Measurements from ENCODE around the gene MECR.

The MECR gene

DNA sequence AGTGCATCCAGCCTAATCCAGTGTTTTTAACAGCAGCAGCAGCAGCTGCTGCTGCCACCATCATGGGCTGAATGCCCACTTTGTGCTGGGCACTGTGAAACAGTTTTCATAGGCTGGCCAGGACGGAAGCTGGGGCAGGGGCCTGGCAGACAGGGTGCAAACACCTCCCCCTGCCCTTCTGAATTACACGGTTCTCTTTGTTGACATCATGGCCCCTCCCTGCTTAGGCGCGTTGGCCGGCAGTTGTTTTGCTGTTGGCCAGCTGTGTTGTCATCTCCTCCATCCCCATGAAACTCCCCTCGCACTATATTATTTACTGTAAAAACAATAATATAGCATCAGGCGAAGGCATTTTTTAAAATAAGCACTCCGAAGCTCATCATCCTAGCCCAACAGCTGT lies 38.6 kb upstream of the MECR start:
- H3K9ac ChIP-seq (ENCODE audit: low read length), result no peak overlapping the region
- H3K79me2 ChIP-seq (ENCODE audit: low read length), result no peaks in the 10 kb centered on the region
- H3K4me1 ChIP-seq (ENCODE audit: low read length), result no peaks in the 10 kb centered on the region
- H3K9me3 ChIP-seq (ENCODE audit: insufficient read depth, low read length), result no peaks in the 10 kb centered on the region
- H3K27ac ChIP-seq (ENCODE audit: low read length), result no peak overlapping the region
- no peaks in the 10 kb centered on the region for H3K36me3 ChIP-seq (replicated peaks; ENCODE audit: low read depth, low read length)
- H3K4me2 ChIP-seq (ENCODE audit: low read length), result no peak overlapping the region
- no peak overlapping the region for H2AFZ ChIP-seq (ENCODE audit: low read depth, low read length)
- TF ChIP-seq EZH2phosphoT487 (IDR thresholded peaks at IDR 0.05; ENCODE audit: low read depth), result no peak
- TF ChIP-seq, protein P1, sequence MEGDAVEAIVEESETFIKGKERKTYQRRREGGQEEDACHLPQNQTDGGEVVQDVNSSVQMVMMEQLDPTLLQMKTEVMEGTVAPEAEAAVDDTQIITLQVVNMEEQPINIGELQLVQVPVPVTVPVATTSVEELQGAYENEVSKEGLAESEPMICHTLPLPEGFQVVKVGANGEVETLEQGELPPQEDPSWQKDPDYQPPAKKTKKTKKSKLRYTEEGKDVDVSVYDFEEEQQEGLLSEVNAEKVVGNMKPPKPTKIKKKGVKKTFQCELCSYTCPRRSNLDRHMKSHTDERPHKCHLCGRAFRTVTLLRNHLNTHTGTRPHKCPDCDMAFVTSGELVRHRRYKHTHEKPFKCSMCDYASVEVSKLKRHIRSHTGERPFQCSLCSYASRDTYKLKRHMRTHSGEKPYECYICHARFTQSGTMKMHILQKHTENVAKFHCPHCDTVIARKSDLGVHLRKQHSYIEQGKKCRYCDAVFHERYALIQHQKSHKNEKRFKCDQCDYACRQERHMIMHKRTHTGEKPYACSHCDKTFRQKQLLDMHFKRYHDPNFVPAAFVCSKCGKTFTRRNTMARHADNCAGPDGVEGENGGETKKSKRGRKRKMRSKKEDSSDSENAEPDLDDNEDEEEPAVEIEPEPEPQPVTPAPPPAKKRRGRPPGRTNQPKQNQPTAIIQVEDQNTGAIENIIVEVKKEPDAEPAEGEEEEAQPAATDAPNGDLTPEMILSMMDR (IDR thresholded peaks at IDR 0.05; ENCODE audit: low read depth, low read length), result no peak
- no peak overlapping the region for H3K4me3 ChIP-seq (ENCODE audit: low read length)
- peaks cover 4% of the 10 kb centered on the region; the same call in 1 of the 2 replicates for H3K27me3 ChIP-seq (ENCODE audit: low read depth, low read length)
- no peaks in the 10 kb centered on the region for H4K20me1 ChIP-seq (ENCODE audit: insufficient read depth, low read length)

DNA sequence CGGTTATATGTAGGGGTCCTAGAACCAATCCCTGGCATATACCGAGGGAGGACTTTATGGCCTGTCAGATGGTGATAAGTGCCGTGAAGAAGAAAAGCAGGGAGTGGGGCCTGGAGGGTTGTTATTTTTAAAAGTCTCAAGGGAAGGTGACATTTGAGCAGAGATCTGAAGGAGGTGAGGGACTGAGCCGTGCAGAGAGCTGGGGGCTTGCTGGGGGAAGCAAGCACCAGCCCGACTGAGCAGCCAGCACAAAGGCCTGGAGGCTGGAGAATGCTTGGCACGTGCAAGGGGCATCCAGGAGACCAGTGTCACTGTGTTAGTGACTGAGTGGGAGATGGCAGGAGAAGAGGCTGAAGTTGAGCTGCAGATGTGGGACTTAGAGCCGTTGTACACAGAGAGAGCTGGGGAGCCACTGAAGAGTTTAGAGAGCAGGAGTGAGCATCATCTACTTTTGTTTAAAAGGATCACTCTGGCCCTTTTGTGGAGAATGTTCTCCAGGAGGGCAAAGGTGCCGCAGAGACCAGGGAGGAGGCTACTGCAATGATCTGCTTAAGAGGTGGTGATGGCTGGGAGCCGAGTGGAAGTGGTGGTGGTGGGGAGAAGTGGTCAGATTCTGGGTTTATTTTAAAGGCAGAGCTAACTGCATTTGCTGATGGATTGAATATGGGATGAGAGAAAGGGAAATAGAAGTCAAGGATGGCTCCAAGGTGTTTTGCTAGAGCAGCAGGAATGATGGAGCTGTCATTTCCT lies 36.8 kb upstream of the MECR start:
- H2AFZ ChIP-seq (ENCODE audit: low read depth, low read length), result no peak overlapping the region
- TF ChIP-seq EZH2phosphoT487 (IDR thresholded peaks at IDR 0.05; ENCODE audit: low read depth), result no peak
- TF ChIP-seq, protein P1 (IDR thresholded peaks at IDR 0.05; ENCODE audit: low read depth, low read length), result no peak
- H3K27me3 ChIP-seq (ENCODE audit: low read depth, low read length), result peaks cover 4% of the 10 kb centered on the region; the same call in 1 of the 2 replicates

GRCh38 chr1:29266912-29267311 lies 36.2 kb upstream of the MECR start:
- no peak overlapping the region for H3K4me3 ChIP-seq (ENCODE audit: low read length)
- no peak overlapping the region for H3K4me2 ChIP-seq (ENCODE audit: low read length)
- no peak overlapping the region for H2AFZ ChIP-seq (ENCODE audit: low read depth, low read length)
- H3K36me3 ChIP-seq (replicated peaks; ENCODE audit: low read depth, low read length), result no peaks in the 10 kb centered on the region
- no peak overlapping the region for H3K27ac ChIP-seq (ENCODE audit: low read length)
- no peak for TF ChIP-seq EZH2phosphoT487 (IDR thresholded peaks at IDR 0.05; ENCODE audit: low read depth)
- TF ChIP-seq, protein P1 (IDR thresholded peaks at IDR 0.05; ENCODE audit: low read depth, low read length), result no peak
- peaks cover 4% of the 10 kb centered on the region; the same call in 1 of the 2 replicates for H3K27me3 ChIP-seq (ENCODE audit: low read depth, low read length)
- no peaks in the 10 kb centered on the region for H3K79me2 ChIP-seq (ENCODE audit: low read length)
- H3K9me3 ChIP-seq (ENCODE audit: insufficient read depth, low read length), result no peaks in the 10 kb centered on the region
- H4K20me1 ChIP-seq (ENCODE audit: insufficient read depth, low read length), result no peaks in the 10 kb centered on the region
- no peak overlapping the region for H3K9ac ChIP-seq (ENCODE audit: low read length)
- no peaks in the 10 kb centered on the region for H3K4me1 ChIP-seq (ENCODE audit: low read length)

More for the DNA sequence above, 36.8 kb upstream of the MECR start:
- Histone ChIP-seq H3K27ac (ENCODE audit: low read length) (no peak overlapping the region), H3K79me2 (ENCODE audit: low read length) (no peaks in the 10 kb centered on the region), H3K36me3 (replicated peaks; ENCODE audit: low read depth, low read length) (no peaks in the 10 kb centered on the region), H3K4me1 (ENCODE audit: low read length) (no peaks in the 10 kb centered on the region), H3K4me3 (ENCODE audit: low read length) (no peak overlapping the region), H4K20me1 (ENCODE audit: insufficient read depth, low read length) (no peaks in the 10 kb centered on the region), H3K4me2 (ENCODE audit: low read length) (no peak overlapping the region), H3K9ac (ENCODE audit: low read length) (no peak overlapping the region), H3K9me3 (ENCODE audit: insufficient read depth, low read length) (no peaks in the 10 kb centered on the region)

DNA sequence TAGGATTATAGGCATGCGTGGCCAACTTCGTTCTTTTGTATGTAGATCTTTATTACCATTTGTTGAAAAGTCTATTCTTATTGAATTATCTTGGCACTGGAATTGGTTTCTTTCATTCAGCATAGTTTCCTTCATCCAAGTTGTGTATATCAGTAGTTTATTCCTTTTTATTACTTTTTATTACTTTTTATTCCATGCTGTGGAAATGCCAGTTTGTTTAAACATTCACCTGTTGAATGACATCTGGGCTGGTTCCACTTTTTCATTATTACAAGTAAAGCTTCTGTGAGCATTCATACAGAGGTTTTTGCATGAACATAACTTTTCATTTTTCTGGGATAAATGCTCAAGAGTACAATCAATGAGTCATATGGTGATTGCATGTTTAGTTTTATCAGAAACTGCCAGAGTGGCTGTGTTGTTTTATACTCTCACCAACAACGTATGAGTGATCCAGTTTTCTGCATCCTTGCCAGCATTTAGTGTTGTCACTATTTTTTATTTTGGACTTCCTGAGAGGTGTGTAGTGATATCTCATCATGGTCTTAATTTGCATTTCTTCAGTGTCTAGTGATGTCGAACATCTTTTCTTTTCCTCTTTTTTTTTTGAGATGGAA lies 34.1 kb upstream of the MECR start:
- H3K9me3 ChIP-seq (ENCODE audit: insufficient read depth, low read length), result no peaks in the 10 kb centered on the region
- H3K27ac ChIP-seq (ENCODE audit: low read length), result no peak overlapping the region
- H3K27me3 ChIP-seq (ENCODE audit: low read depth, low read length), result no peaks in the 10 kb centered on the region
- TF ChIP-seq, protein P1 (IDR thresholded peaks at IDR 0.05; ENCODE audit: low read depth, low read length), result no peak
- no peak for TF ChIP-seq EZH2phosphoT487 (IDR thresholded peaks at IDR 0.05; ENCODE audit: low read depth)
- no peaks in the 10 kb centered on the region for H3K4me1 ChIP-seq (ENCODE audit: low read length)
- no peak overlapping the region for H2AFZ ChIP-seq (ENCODE audit: low read depth, low read length)
- no peak overlapping the region for H3K9ac ChIP-seq (ENCODE audit: low read length)
- no peak overlapping the region for H3K4me2 ChIP-seq (ENCODE audit: low read length)
- no peaks in the 10 kb centered on the region for H3K79me2 ChIP-seq (ENCODE audit: low read length)
- H4K20me1 ChIP-seq (ENCODE audit: insufficient read depth, low read length), result no peaks in the 10 kb centered on the region
- no peaks in the 10 kb centered on the region for H3K36me3 ChIP-seq (replicated peaks; ENCODE audit: low read depth, low read length)
- no peak overlapping the region for H3K4me3 ChIP-seq (ENCODE audit: low read length)

All from OCI-LY3 (cell line).